H9 (cell line): ENCODE results near the gene CORIN. TPM values are rescaled to one million over a fixed set of nuclear protein-coding genes. Genes with fewer than 3 reads are reported as not detected.

Experiments used
- DNase-seq: peaks from one replicate; pipeline ENCODE4 v3.0.0-alpha.2; 2017
- H2AFZ ChIP-seq: one replicate; pipeline ENCODE4 v1.6.1; 2013; ENCODE audit warnings: mild to moderate bottlenecking, low read length, control low read depth, moderate library complexity
- H2AK5ac ChIP-seq: 2 replicates; pipeline ENCODE4 v1.6.1; 2013; ENCODE audit warnings: low read length, control low read depth, mixed read lengths; ENCODE audit not compliant: insufficient read length
- H2BK120ac ChIP-seq: one replicate; pipeline ENCODE4 v1.6.1; 2013; ENCODE audit warnings: low read depth, mild to moderate bottlenecking, low read length, control low read depth, inconsistent platforms; ENCODE audit not compliant: poor library complexity, severe bottlenecking
- H2BK12ac ChIP-seq: 2 replicates; pipeline ENCODE4 v1.6.1; 2013; ENCODE audit warnings: low read length, control low read depth, mixed read lengths, low read depth; ENCODE audit not compliant: insufficient read length
- H2BK15ac ChIP-seq: 2 replicates; pipeline ENCODE4 v1.6.1; 2013; ENCODE audit warnings: low read depth, low read length, control low read depth
- H2BK20ac ChIP-seq: one replicate; pipeline ENCODE4 v1.6.1; 2013; ENCODE audit warnings: low read depth, mild to moderate bottlenecking, low read length, control low read depth, inconsistent platforms; ENCODE audit not compliant: poor library complexity, severe bottlenecking
- H2BK5ac ChIP-seq: 2 replicates; pipeline ENCODE4 v1.6.1; 2013; ENCODE audit warnings: low read length, control low read depth, mixed read lengths; ENCODE audit not compliant: insufficient read length
- H3K14ac ChIP-seq: 2 replicates; pipeline ENCODE4 v1.6.1; 2013; ENCODE audit warnings: low read length, control low read depth; ENCODE audit not compliant: insufficient read depth
- H3K18ac ChIP-seq: 2 replicates; pipeline ENCODE4 v1.6.1; 2013; ENCODE audit warnings: low read depth, mild to moderate bottlenecking, mixed read lengths, low read length, control low read depth; ENCODE audit not compliant: insufficient read length
- H3K23ac ChIP-seq: 2 replicates; pipeline ENCODE4 v1.6.1; 2013; ENCODE audit warnings: low read length, control low read depth, mixed read lengths, low read depth; ENCODE audit not compliant: insufficient read length
- H3K23me2 ChIP-seq: 2 replicates; pipeline ENCODE4 v1.6.1; 2013; ENCODE audit warnings: low read depth, mild to moderate bottlenecking, mixed read lengths, low read length, control low read depth; ENCODE audit not compliant: insufficient read length, poor library complexity, severe bottlenecking
- H3K27ac ChIP-seq: 2 replicates; pipeline ENCODE4 v1.5.1; 2013; ENCODE audit warnings: low read length, control low read depth, mixed read lengths, low read depth; ENCODE audit not compliant: insufficient read length
- H3K27me3 ChIP-seq: 2 replicates; pipeline ENCODE4 v1.6.1; 2013; ENCODE audit warnings: low read length, control low read depth, inconsistent platforms; ENCODE audit not compliant: insufficient read depth
- H3K4ac ChIP-seq: 2 replicates; pipeline ENCODE4 v1.6.1; 2013; ENCODE audit warnings: low read depth, mild to moderate bottlenecking, control low read depth, inconsistent platforms, low read length, moderate library complexity
- H3K4me1 ChIP-seq: 2 replicates; pipeline ENCODE4 v1.6.1; 2013; ENCODE audit warnings: low read length, control low read depth, inconsistent platforms; ENCODE audit not compliant: insufficient read depth
- H3K4me2 ChIP-seq: 2 replicates; pipeline ENCODE4 v1.6.1; 2013; ENCODE audit warnings: low read length, control low read depth, mixed read lengths; ENCODE audit not compliant: insufficient read length, insufficient read depth
- H3K56ac ChIP-seq: 2 replicates; pipeline ENCODE4 v1.6.1; 2013; ENCODE audit warnings: low read depth, mild to moderate bottlenecking, mixed read lengths, low read length, control low read depth; ENCODE audit not compliant: insufficient read length
- H3K79me1 ChIP-seq: 2 replicates; pipeline ENCODE4 v1.6.1; 2013; ENCODE audit warnings: low read depth, mild to moderate bottlenecking, moderate library complexity, low read length, control low read depth, inconsistent platforms; ENCODE audit not compliant: insufficient read depth, poor library complexity, severe bottlenecking
- H3K79me2 ChIP-seq: 2 replicates; pipeline ENCODE4 v1.6.1; 2013; ENCODE audit warnings: low read length, control low read depth, inconsistent platforms; ENCODE audit not compliant: insufficient read depth
- H3K9ac ChIP-seq: 2 replicates; pipeline ENCODE4 v1.6.1; 2013; ENCODE audit warnings: low read length, control low read depth, mixed read lengths; ENCODE audit not compliant: insufficient read length; ENCODE audit errors: extremely low read depth
- H3K9me3 ChIP-seq: one replicate; pipeline ENCODE4 v1.6.1; 2013; ENCODE audit warnings: low read depth, low read length, inconsistent platforms; ENCODE audit not compliant: control insufficient read depth
- H3T11ph ChIP-seq: one replicate; pipeline ENCODE4 v1.6.1; 2013; ENCODE audit warnings: mild to moderate bottlenecking, low read length, control low read depth, inconsistent platforms
- H4K20me1 ChIP-seq: one replicate; pipeline ENCODE4 v1.6.1; 2013; ENCODE audit not compliant: control insufficient read depth, insufficient read length, insufficient read depth
- H4K5ac ChIP-seq: 2 replicates; pipeline ENCODE4 v1.6.1; 2013; ENCODE audit warnings: low read depth, mild to moderate bottlenecking, mixed read lengths, low read length, control low read depth; ENCODE audit not compliant: insufficient read length
- H4K8ac ChIP-seq: replicated peaks from 2 replicates; pipeline ENCODE4 v1.6.1; 2013; ENCODE audit warnings: low read length, control low read depth, mixed read lengths, low read depth; ENCODE audit not compliant: insufficient read length
- H4K91ac ChIP-seq: 2 replicates; pipeline ENCODE4 v1.6.1; 2013; ENCODE audit warnings: low read depth, mild to moderate bottlenecking, moderate library complexity, mixed read lengths, low read length, control low read depth; ENCODE audit not compliant: insufficient read length
- H3K27ac Mint-ChIP-seq, 3 experiments: 2 replicates in 2 of 3; 3 replicates in 1 of 3; pipeline ENCODE4 v1.8.0; 2020 to 2021; ENCODE audit warnings: mixed read lengths in 3 of 3, mild to moderate bottlenecking in 1 of 3, moderate library complexity in 1 of 3
- H3K27me3 Mint-ChIP-seq: 2 replicates; pipeline ENCODE4 v1.8.0; 2021; ENCODE audit warnings: low read depth, mild to moderate bottlenecking, moderate library complexity, mixed read lengths
- H3K36me3 Mint-ChIP-seq, 3 experiments: 2 replicates in 2 of 3; 3 replicates in 1 of 3; pipeline ENCODE4 v1.8.0; 2020 to 2021; ENCODE audit warnings: low read depth in 3 of 3, mixed read lengths in 3 of 3; ENCODE audit not compliant: insufficient read depth in 1 of 3
- H3K4me1 Mint-ChIP-seq, 2 experiments: 2 replicates each; pipeline ENCODE4 v1.8.0; 2020; ENCODE audit warnings: mixed read lengths in 2 of 2
- H3K4me3 Mint-ChIP-seq, 2 experiments: 2 replicates in 1 of 2; 3 replicates in 1 of 2; pipeline ENCODE4 v1.8.0; 2020 to 2021; ENCODE audit warnings: mild to moderate bottlenecking in 2 of 2, mixed read lengths in 2 of 2, moderate library complexity in 1 of 2
- H3K9me3 Mint-ChIP-seq, 2 experiments: 2 replicates in 1 of 2; 3 replicates in 1 of 2; pipeline ENCODE4 v1.8.0; 2020; ENCODE audit warnings: mild to moderate bottlenecking in 2 of 2, mixed read lengths in 2 of 2, moderate library complexity in 1 of 2
- CTCF ChIP-seq: fragments of 200-600 bp; sonication (generic); conservative IDR thresholded peaks from 3 replicates; pipeline ENCODE4 v1.8.0; 2021; ENCODE audit warnings: antibody characterized with exemption, mild to moderate bottlenecking
- WGBS: extraction: QIAGEN DNeasy Blood & Tissue Kit; methylation state at CpG from one replicate; pipeline ENCODE4 v1.1.7; 2013; ENCODE audit warnings: missing lambda C conversion rate, low lambda C conversion rate, mixed read lengths; ENCODE audit not compliant: insufficient read length; ENCODE audit errors: extremely low coverage; 5-methylcytosine and 5-hydroxymethylcytosine counted together
- total RNA-seq: library from RNA; stranded (reverse); gene quantifications from 2 replicates; pipeline ENCODE4 v1.2.1, GENCODE V29; 2021

The CORIN gene
- total RNA-seq, 1 experiment from 2014 or later: 0.39 TPM

GRCh38 chr4:47647544-47647943, 190.3 kb downstream of the CORIN start:
- H2BK15ac ChIP-seq: no peak overlapping the region
- no peak overlapping the region for H3K23ac ChIP-seq
- H3K9me3 Mint-ChIP-seq: no peaks in the 10 kb centered on the region
- no peaks in the 10 kb centered on the region for H3K36me3 Mint-ChIP-seq
- H3K9me3 ChIP-seq: no peaks in the 10 kb centered on the region
- H3T11ph ChIP-seq: no peak overlapping the region
- H3K14ac ChIP-seq: no peak overlapping the region
- H4K8ac ChIP-seq: no peak overlapping the region
- no peak overlapping the region for H3K4me3 Mint-ChIP-seq
- no peak overlapping the region for H3K27ac ChIP-seq
- no peak overlapping the region for H2AFZ ChIP-seq
- H3K27me3 Mint-ChIP-seq: no peaks in the 10 kb centered on the region
- no peaks in the 10 kb centered on the region for H3K79me2 ChIP-seq
- DNase-seq: no peak
- no peak overlapping the region for H3K18ac ChIP-seq
- no peaks in the 10 kb centered on the region for H3K23me2 ChIP-seq
- H4K5ac ChIP-seq: no peak overlapping the region
- no peak overlapping the region for H2BK5ac ChIP-seq
- H2BK12ac ChIP-seq: no peak overlapping the region
- H4K91ac ChIP-seq: no peak overlapping the region
- no peak overlapping the region for H3K4me2 ChIP-seq
- peaks cover 5% of the 10 kb centered on the region for H3K4me1 ChIP-seq
- H3K4ac ChIP-seq: no peak overlapping the region
- WGBS: no CpG with 5 or more reads among the region's 3 CpGs
- no peak overlapping the region for H2BK20ac ChIP-seq
- no peaks in the 10 kb centered on the region for H3K27me3 ChIP-seq
- H4K20me1 ChIP-seq: no peaks in the 10 kb centered on the region
- H3K27ac Mint-ChIP-seq: no peak overlapping the region
- H3K79me1 ChIP-seq: no peaks in the 10 kb centered on the region
- H3K56ac ChIP-seq: no peak overlapping the region
- peaks cover 10% of the 10 kb centered on the region in 2 experiments for H3K4me1 Mint-ChIP-seq
- no peak for TF ChIP-seq CTCF
- no peak overlapping the region for H3K9ac ChIP-seq
- no peak overlapping the region for H2BK120ac ChIP-seq
- H2AK5ac ChIP-seq: no peak overlapping the region
